CD14-positive monocyte (primary cell): ENCODE data around the gene ABCA4. TPM values are rescaled to one million over a fixed set of nuclear protein-coding genes. Genes with fewer than 3 reads are reported as not detected.

ENCODE experiments used
- DNase-seq, 3 donors: peaks; one replicate each; pipeline ENCODE4 v3.0.0-alpha.2; 2011 to 2022
- H2AFZ ChIP-seq: 2 replicates; pipeline ENCODE4 v1.6.0; 2012; ENCODE audit warnings: mild to moderate bottlenecking, low read depth, low read length, inconsistent platforms; ENCODE audit not compliant: insufficient read depth, poor library complexity, severe bottlenecking
- H3K27ac ChIP-seq, 2 donors: 1 replicate in 1 of 2; 2 replicates in 1 of 2; pipeline ENCODE4 v1.5.1; 2012 to 2013; ENCODE audit warnings: low read length in 2 of 2, control low read depth in 1 of 2, inconsistent platforms in 1 of 2, low read depth in 1 of 2, mild to moderate bottlenecking in 1 of 2
- H3K27me3 ChIP-seq, 2 donors: one replicate each; pipeline versions ENCODE4 v1.6.0 to v1.6.1; 2011 to 2013; ENCODE audit warnings: low read length in 2 of 2; ENCODE audit not compliant: control insufficient read depth in 2 of 2, insufficient read depth in 2 of 2
- H3K36me3 ChIP-seq, 2 donors: replicated peaks in 1 of 2; 1 replicate in 1 of 2; 2 replicates in 1 of 2; pipeline versions ENCODE4 v1.5.1 to v1.6.1; 2012 to 2013; ENCODE audit warnings: low read length in 2 of 2, control low read depth in 1 of 2, inconsistent platforms in 1 of 2, mild to moderate bottlenecking in 1 of 2; ENCODE audit not compliant: insufficient read depth in 2 of 2, control insufficient read depth in 1 of 2
- H3K4me1 ChIP-seq, 2 donors: 1 replicate in 1 of 2; 2 replicates in 1 of 2; pipeline versions ENCODE4 v1.5.1 to v1.6.1; 2012 to 2013; ENCODE audit warnings: low read length in 2 of 2, control low read depth in 1 of 2, inconsistent platforms in 1 of 2, mild to moderate bottlenecking in 1 of 2, moderate library complexity in 1 of 2; ENCODE audit not compliant: insufficient read depth in 2 of 2, control insufficient read depth in 1 of 2
- H3K4me2 ChIP-seq: replicated peaks from 2 replicates; pipeline ENCODE3; 2012; ENCODE audit warnings: low read length, moderate library complexity, mild to moderate bottlenecking; ENCODE audit not compliant: poor library complexity, severe bottlenecking; ENCODE audit errors: extremely low read depth
- H3K4me3 ChIP-seq, 3 experiments: fragments of 200-600 bp in 1 of 3; sonication (generic) in 1 of 3; replicated peaks in 1 of 3; 1 replicate in 2 of 3; 2 replicates in 1 of 3; pipeline ENCODE4 v1.5.1; 2011 to 2013; ENCODE audit warnings: low read length in 3 of 3, mild to moderate bottlenecking in 3 of 3, control low read depth in 2 of 3, low read depth in 2 of 3, inconsistent platforms in 1 of 3, moderate library complexity in 1 of 3
- H3K79me2 ChIP-seq: 2 replicates; pipeline ENCODE4 v1.6.0; 2012; ENCODE audit warnings: mild to moderate bottlenecking, control low read depth, inconsistent platforms, low read length, moderate library complexity; ENCODE audit not compliant: insufficient read depth
- H3K9ac ChIP-seq: 2 replicates; pipeline ENCODE4 v1.6.0; 2017; ENCODE audit warnings: low read length, mild to moderate bottlenecking; ENCODE audit not compliant: insufficient read depth, poor library complexity, severe bottlenecking
- H3K9me3 ChIP-seq, 2 donors: replicated peaks in 1 of 2; 1 replicate in 1 of 2; 2 replicates in 1 of 2; pipeline versions ENCODE4 v1.5.1 to v1.6.1; 2012 to 2013; ENCODE audit warnings: low read length in 2 of 2, control low read depth in 1 of 2; ENCODE audit not compliant: control insufficient read depth in 1 of 2, insufficient read depth in 1 of 2
- H4K20me1 ChIP-seq: 2 replicates; pipeline ENCODE4 v1.6.0; 2012; ENCODE audit warnings: mild to moderate bottlenecking, low read length, control low read depth, moderate library complexity; ENCODE audit not compliant: insufficient read depth
- H3K27ac Mint-ChIP-seq, 7 donors: one replicate each; pipeline ENCODE4 v1.8.0; 2020; ENCODE audit warnings: mild to moderate bottlenecking in 7 of 7, mixed read lengths in 7 of 7, moderate library complexity in 6 of 7, inconsistent platforms in 2 of 7
- H3K27me3 Mint-ChIP-seq, 3 donors: one replicate each; pipeline ENCODE4 v1.8.0; 2021 to 2022; ENCODE audit warnings: low read depth in 3 of 3, mild to moderate bottlenecking in 3 of 3, mixed read lengths in 3 of 3, moderate library complexity in 3 of 3, inconsistent platforms in 1 of 3
- H3K36me3 Mint-ChIP-seq, 2 donors: one replicate each; pipeline ENCODE4 v1.8.0; 2020; ENCODE audit warnings: mixed read lengths in 2 of 2, inconsistent platforms in 1 of 2, mild to moderate bottlenecking in 1 of 2
- H3K4me1 Mint-ChIP-seq: one replicate; pipeline ENCODE4 v1.8.0; 2020; ENCODE audit warnings: mild to moderate bottlenecking, mixed read lengths
- H3K4me3 Mint-ChIP-seq, 2 donors: one replicate each; pipeline ENCODE4 v1.8.0; 2020; ENCODE audit warnings: mild to moderate bottlenecking in 2 of 2, mixed read lengths in 2 of 2, moderate library complexity in 1 of 2
- H3K9me3 Mint-ChIP-seq, 7 donors: one replicate each; pipeline ENCODE4 v1.8.0; 2020 to 2022; ENCODE audit warnings: mixed read lengths in 7 of 7, mild to moderate bottlenecking in 6 of 7, moderate library complexity in 6 of 7, inconsistent platforms in 2 of 7
- WGBS: methylation state at CpG from one replicate; pipeline ENCODE4 v1.1.5; 2013; ENCODE audit warnings: missing lambda C conversion rate; ENCODE audit not compliant: insufficient coverage; 5-methylcytosine and 5-hydroxymethylcytosine counted together
- intact Hi-C, 2 donors: fragments of 100-400 bp; cut with micrococcal nuclease; formaldehyde crosslinking; loops; one replicate each; pipeline versions ENCODE4 v1.15.0 to v1.15.1; 2023
- polyA plus RNA-seq, 3 donors: library from polyadenylated mRNA; depleted of rRNA in 1 of 3; unstranded in 2 of 3; stranded (reverse) in 1 of 3; fragments of 300-500 nt in 2 of 3; fragments of >200 nt in 1 of 3; fragmentation: Illumina TruSeq in 2 of 3; gene quantifications; 1 replicate in 2 of 3; 2 replicates in 1 of 3; pipeline ENCODE4 v1.2.3, GENCODE V29; 2012 to 2021
- TF ChIP-seq, protein P1 (sequence below): fragments of 200-600 bp; IDR thresholded peaks from one replicate; pipeline ENCODE4 v1.8.0; 2022; ENCODE audit warnings: antibody characterized with exemption, mild to moderate bottlenecking

The ABCA4 gene
- polyA plus RNA-seq, 3 donors, result not detected

DNA sequence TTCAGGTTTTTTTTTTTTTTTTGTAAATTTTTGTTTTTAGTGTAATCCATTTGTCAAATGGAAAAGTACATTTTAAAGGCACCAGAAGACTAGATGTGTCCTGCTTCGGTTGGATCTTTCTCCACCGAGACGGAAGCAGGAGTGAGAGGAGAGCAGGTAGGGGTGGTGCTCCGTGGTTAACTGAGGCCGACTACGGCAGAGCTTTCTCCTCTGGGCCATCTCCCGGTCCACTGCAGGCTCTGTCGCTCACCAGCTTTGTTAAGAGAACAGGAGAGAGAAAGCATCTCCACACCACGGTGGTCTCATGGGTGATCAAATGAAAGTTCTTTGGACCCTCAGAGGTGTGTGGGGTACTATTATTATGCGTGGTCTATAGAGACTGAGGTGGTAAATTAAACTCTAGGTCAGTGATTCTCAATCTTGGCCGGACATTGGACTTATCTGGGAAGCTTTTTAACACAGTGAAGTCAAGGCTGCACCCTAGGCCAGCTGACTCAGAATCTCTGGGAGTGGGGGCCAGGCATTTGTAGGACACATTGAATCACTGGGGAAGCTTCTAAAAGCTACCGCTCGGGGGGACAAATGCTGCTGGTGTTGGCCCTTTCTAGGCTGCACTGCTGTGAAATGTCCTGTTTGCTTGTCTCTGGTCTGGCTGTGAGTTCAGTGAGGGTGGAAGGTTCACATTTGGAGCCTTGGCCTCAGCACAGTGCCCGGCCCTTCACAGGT, 25.0 kb downstream of the ABCA4 start:
- no peak overlapping the region for H3K27ac Mint-ChIP-seq
- no peaks in the 10 kb centered on the region for H3K36me3 Mint-ChIP-seq
- Histone ChIP-seq H3K27me3 (peaks cover 22 to 83% of the 10 kb centered on the region in 2 donors), H3K27ac (no peak overlapping the region), H3K36me3 (no peaks in the 10 kb centered on the region), H3K4me2 (no peak overlapping the region), H3K79me2 (no peaks in the 10 kb centered on the region), H3K4me1 (peaks cover 20% of the 10 kb centered on the region in 2 donors), H3K9ac (no peak overlapping the region), H4K20me1 (no peaks in the 10 kb centered on the region), H3K4me3 (no peak overlapping the region), H2AFZ (no peak overlapping the region), H3K9me3 (no peaks in the 10 kb centered on the region)
- peaks cover 69 to 91% (median 72%) of the 10 kb centered on the region in 3 donors for H3K27me3 Mint-ChIP-seq
- peak overlapping the region in 1 of 2 donors; percentile 52 for H3K4me3 Mint-ChIP-seq
- peaks cover 27% of the 10 kb centered on the region for H3K4me1 Mint-ChIP-seq
- TF ChIP-seq, protein P1, sequence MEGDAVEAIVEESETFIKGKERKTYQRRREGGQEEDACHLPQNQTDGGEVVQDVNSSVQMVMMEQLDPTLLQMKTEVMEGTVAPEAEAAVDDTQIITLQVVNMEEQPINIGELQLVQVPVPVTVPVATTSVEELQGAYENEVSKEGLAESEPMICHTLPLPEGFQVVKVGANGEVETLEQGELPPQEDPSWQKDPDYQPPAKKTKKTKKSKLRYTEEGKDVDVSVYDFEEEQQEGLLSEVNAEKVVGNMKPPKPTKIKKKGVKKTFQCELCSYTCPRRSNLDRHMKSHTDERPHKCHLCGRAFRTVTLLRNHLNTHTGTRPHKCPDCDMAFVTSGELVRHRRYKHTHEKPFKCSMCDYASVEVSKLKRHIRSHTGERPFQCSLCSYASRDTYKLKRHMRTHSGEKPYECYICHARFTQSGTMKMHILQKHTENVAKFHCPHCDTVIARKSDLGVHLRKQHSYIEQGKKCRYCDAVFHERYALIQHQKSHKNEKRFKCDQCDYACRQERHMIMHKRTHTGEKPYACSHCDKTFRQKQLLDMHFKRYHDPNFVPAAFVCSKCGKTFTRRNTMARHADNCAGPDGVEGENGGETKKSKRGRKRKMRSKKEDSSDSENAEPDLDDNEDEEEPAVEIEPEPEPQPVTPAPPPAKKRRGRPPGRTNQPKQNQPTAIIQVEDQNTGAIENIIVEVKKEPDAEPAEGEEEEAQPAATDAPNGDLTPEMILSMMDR, result no peak
- DNase-seq, result no peak
- 93% methylated on average over 7 of the region's 14 CpGs for WGBS
- peaks cover 0 to 3% (median 0%) of the 10 kb centered on the region in 7 donors for H3K9me3 Mint-ChIP-seq
- intact Hi-C loops, result no loop called here

DNA sequence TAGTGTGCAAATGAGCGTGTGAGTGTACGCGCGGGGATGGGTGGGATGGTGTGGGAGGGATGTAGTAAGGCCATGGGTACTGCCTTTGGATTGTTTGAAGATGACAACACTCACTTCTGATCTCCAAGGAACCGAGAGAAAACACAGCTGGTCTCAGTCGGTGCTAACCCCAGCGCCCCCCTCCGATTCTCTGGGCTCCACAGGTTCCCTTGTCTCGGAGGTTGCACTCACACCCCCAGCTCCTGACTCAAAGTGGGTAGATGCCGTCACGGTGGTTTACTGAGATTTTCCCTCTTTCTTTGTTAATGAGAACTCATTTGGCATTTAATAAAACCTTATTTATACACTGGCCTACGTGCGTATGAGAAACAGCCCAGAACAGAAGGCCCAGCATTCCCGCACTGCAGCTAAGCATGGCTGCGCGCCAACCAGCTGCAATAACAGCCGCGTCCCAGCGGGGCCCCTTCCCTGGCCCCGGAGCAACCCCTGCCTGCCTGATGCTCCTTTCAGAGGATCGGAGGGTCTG, 25.8 kb downstream of the ABCA4 start:
- Mint-ChIP-seq H3K4me3 (no peak overlapping the region), H3K9me3 (peaks cover 0 to 3% (median 0%) of the 10 kb centered on the region in 7 donors), H3K36me3 (no peaks in the 10 kb centered on the region), H3K27me3 (peaks cover 69 to 91% (median 74%) of the 10 kb centered on the region in 3 donors), H3K4me1 (peaks cover 27% of the 10 kb centered on the region), H3K27ac (no peak overlapping the region)
- Histone ChIP-seq H3K27me3 (peaks cover 28 to 82% of the 10 kb centered on the region in 2 donors), H3K36me3 (no peaks in the 10 kb centered on the region), H3K9me3 (no peaks in the 10 kb centered on the region), H3K4me2 (no peak overlapping the region), H4K20me1 (no peaks in the 10 kb centered on the region), H2AFZ (no peak overlapping the region), H3K4me3 (no peak overlapping the region), H3K27ac (no peak overlapping the region), H3K4me1 (peaks cover 20% of the 10 kb centered on the region in 2 donors), H3K9ac (no peak overlapping the region), H3K79me2 (no peaks in the 10 kb centered on the region)
- 84% methylated on average over 12 of the region's 21 CpGs for WGBS
- intact Hi-C loops, result no loop called here
- no peak for DNase-seq
- TF ChIP-seq, protein P1, result no peak
